Panc1 (cell line): Measurements from ENCODE around the gene HPS6. TPM values are rescaled to one million over a fixed set of nuclear protein-coding genes. Genes with fewer than 3 reads are reported as not detected.
A peak's percentile ranks its signal among the peaks of the same experiment; 100 is the strongest.

Experiments used
- ATAC-seq: fragments of 200-7000 bp; cut with Tn5 transposase; 2 replicates; pipeline ENCODE4 v1.9.1; 2020; ENCODE audit warnings: mild to moderate bottlenecking, moderate library complexity
- BruUV-seq: library from RNA; stranded (reverse); fragments of 400-500 nt; replicated peaks from 2 replicates; lab custom pipeline; 2021; lab: Mats Ljungman, UMichigan
- CTCF ChIA-PET: fragments of 300-600 bp; sonication (Branson Sonifier 250); formaldehyde crosslinking; loops from one replicate; lab custom pipeline; 2022; ENCODE audit warnings: antibody characterized with exemption; lab: Charles Lee
- POLR2A ChIA-PET: fragments of 300-600 bp; sonication (Branson Sonifier 250); formaldehyde crosslinking; loops from one replicate; lab custom pipeline; 2022; ENCODE audit warnings: antibody characterized with exemption; lab: Charles Lee
- DNase-seq: peaks from one replicate; pipeline ENCODE4 v3.0.0-alpha.2; 2010; ENCODE audit warnings: low read depth, low spot score
- H3K27ac ChIP-seq: 2 replicates; pipeline ENCODE4 v1.5.1; 2011; ENCODE audit warnings: mild to moderate bottlenecking, low read length, inconsistent platforms
- H3K27me3 ChIP-seq: fragments of 200-500 bp; sonication (Bioruptor generic); 2 replicates; pipeline ENCODE4 v1.6.0; 2014; ENCODE audit warnings: low read length, inconsistent platforms; ENCODE audit not compliant: control insufficient read depth, insufficient read depth
- H3K36me3 ChIP-seq: fragments of 200-500 bp; sonication (Bioruptor generic); 2 replicates; pipeline ENCODE4 v1.5.1; 2014; ENCODE audit warnings: inconsistent platforms, mild to moderate bottlenecking, low read length, moderate library complexity; ENCODE audit not compliant: control insufficient read depth, insufficient read depth
- H3K4me1 ChIP-seq: 2 replicates; pipeline ENCODE4 v1.5.1; 2011; ENCODE audit warnings: inconsistent platforms, mild to moderate bottlenecking, low read length, moderate library complexity; ENCODE audit not compliant: control insufficient read depth, insufficient read depth
- H3K4me3 ChIP-seq, 2 experiments: 2 replicates each; pipeline ENCODE4 v1.5.1; 2011 to 2012; ENCODE audit warnings: low read depth in 2 of 2, low read length in 2 of 2, mild to moderate bottlenecking in 2 of 2, inconsistent platforms in 1 of 2, moderate library complexity in 1 of 2
- H3K9me3 ChIP-seq: fragments of 200-500 bp; sonication (Bioruptor generic); 2 replicates; pipeline ENCODE4 v1.5.1; 2014; ENCODE audit warnings: low read depth, mild to moderate bottlenecking, inconsistent platforms, low read length, moderate library complexity; ENCODE audit not compliant: control insufficient read depth, insufficient read depth
- CTCF ChIP-seq: fragments of 450-650 bp; IDR thresholded peaks from 2 replicates; pipeline ENCODE4 v1.5.1; 2017; ENCODE audit warnings: mild to moderate bottlenecking
- POLR2AphosphoS5 ChIP-seq: IDR thresholded peaks from 2 replicates; pipeline ENCODE4 v1.6.1; 2012; ENCODE audit warnings: mild to moderate bottlenecking, low read depth, low read length, moderate library complexity
- REST ChIP-seq, 2 experiments: IDR thresholded peaks; 2 replicates each; pipeline ENCODE4 v1.6.1; 2011 to 2012; ENCODE audit warnings: low read depth in 2 of 2, control low read depth in 1 of 2, low read length in 1 of 2, mild to moderate bottlenecking in 1 of 2, moderate library complexity in 1 of 2; ENCODE audit not compliant: insufficient read depth in 1 of 2
- SIN3A ChIP-seq: IDR thresholded peaks from 2 replicates; pipeline ENCODE4 v1.6.1; 2012; ENCODE audit warnings: low read depth, mild to moderate bottlenecking, low read length, moderate library complexity, borderline replicate concordance; ENCODE audit not compliant: insufficient read depth
- TCF7L2 ChIP-seq: IDR thresholded peaks from 2 replicates; pipeline ENCODE4 v1.6.1; 2011; ENCODE audit warnings: mild to moderate bottlenecking, low read depth, low read length, inconsistent platforms
- in situ Hi-C: cut with HindIII; loops from 2 replicates; pipeline ENCODE4 v1.10.0; 2016; ENCODE audit warnings: low sequenced_read_pairs, low pct_unique_long_range_greater_than_20kb
- intact Hi-C: fragments of 100-400 bp; cut with micrococcal nuclease; formaldehyde crosslinking; loops from one replicate; pipeline ENCODE4 v1.10.0; 2022; ENCODE audit not compliant: unreplicated experiment
- total RNA-seq: library from RNA; stranded (reverse); gene quantifications from one replicate; pipeline ENCODE4 v1.2.1, GENCODE V29; 2021; ENCODE audit not compliant: unreplicated experiment

HPS6 gene
- total RNA-seq, 1 experiment from 2014 or later, result 34.5 TPM

GRCh38 chr10:102064503-102064867 is 664 bp upstream of the HPS6 start:
- peak overlapping the region; percentile 77 for H3K4me3 ChIP-seq
- H3K27ac ChIP-seq, result peak overlapping the region; percentile 88
- DNase-seq (no peak), ATAC-seq (no peak)
- H3K36me3 ChIP-seq, result no peaks in the 10 kb centered on the region
- in situ Hi-C loops (no loop called here), intact Hi-C loops (no loop called here)
- ChIA-PET CTCF (no interaction called here), POLR2A (no interaction called here)
- H3K27me3 ChIP-seq, result no peaks in the 10 kb centered on the region
- TF ChIP-seq CTCF, result no peak
- no peak for TF ChIP-seq REST (IDR thresholded peaks at IDR 0.05; ENCODE audit: insufficient read depth in 1 of 2, low read depth in 2 of 2, low read length in 1 of 2)
- no peak for TF ChIP-seq TCF7L2
- no peak for TF ChIP-seq SIN3A
- no peak for TF ChIP-seq POLR2AphosphoS5
- no TSS peak for BruUV-seq
- peaks cover 20% of the 10 kb centered on the region for H3K4me1 ChIP-seq
- H3K9me3 ChIP-seq, result no peaks in the 10 kb centered on the region

GRCh38 chr10:102065561-102066398 is 631 bp downstream of the HPS6 start:
- no peaks in the 10 kb centered on the region for H3K9me3 ChIP-seq
- DNase-seq (no peak), ATAC-seq (peak; percentile 43)
- peak overlapping the region; percentile 77 for H3K4me3 ChIP-seq
- in situ Hi-C loops (no loop called here), intact Hi-C loops (no loop called here)
- ChIA-PET POLR2A (interaction anchor here (0.5 to 0.9 kb wide), 2 partner anchors 13 to 194 kb away, joined by 3 to 7 read pairs; no protein-coding TSS in a partner anchor), CTCF (interaction anchor here (0.6 kb wide), 1 partner anchor 165 kb away, joined by 3 read pairs; no protein-coding TSS in a partner anchor)
- TF ChIP-seq REST (IDR thresholded peaks at IDR 0.05; ENCODE audit: insufficient read depth in 1 of 2, low read depth in 2 of 2, low read length in 1 of 2) (no peak), SIN3A (peak; percentile 3; the same call in 1 of the 2 replicates), CTCF (no peak), TCF7L2 (no peak)
- no TSS peak for BruUV-seq
- H3K4me1 ChIP-seq, result peaks cover 20% of the 10 kb centered on the region
- H3K27me3 ChIP-seq, result no peaks in the 10 kb centered on the region
- H3K27ac ChIP-seq, result peak overlapping the region; percentile 88
- H3K36me3 ChIP-seq, result no peaks in the 10 kb centered on the region
